ENCODE results near the gene DNM3.

The DNM3 gene

GRCh38 chr1:172144445-172145061, 303.3 kb downstream of the DNM3 start:
- peaks cover 42% of the 10 kb centered on the region for H3K4me1 ChIP-seq (ENCODE audit: control insufficient read depth, insufficient read depth, low read length)
- peak; percentile 99 for DNase-seq (ENCODE audit: low read depth)
- H3K4me3 ChIP-seq (ENCODE audit: low read length) = peak overlapping the region; percentile 93

DNA sequence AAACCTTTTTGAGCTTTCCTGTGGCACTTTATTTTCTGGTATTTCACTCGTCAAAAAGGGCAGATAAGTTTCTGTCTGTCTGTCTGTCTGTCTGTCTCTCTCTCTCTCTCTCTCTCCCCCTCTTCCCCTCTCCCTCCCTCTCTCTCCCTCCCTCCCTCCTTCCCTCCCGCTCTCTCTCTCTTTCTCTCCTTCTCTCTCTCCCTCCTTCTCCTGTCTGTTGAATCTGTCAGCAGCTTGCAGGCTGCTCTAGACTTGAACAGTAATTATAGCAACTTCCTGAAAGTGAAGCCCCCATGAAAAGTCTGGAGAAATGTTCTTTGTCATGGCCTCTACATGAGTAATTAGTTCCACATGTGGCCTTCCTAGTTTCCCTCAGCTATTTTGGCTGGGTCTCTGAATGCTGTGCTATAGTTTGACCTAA, 303.9 kb downstream of the DNM3 start:
- H3K4me3 ChIP-seq (ENCODE audit: low read length) = peak overlapping the region; percentile 93
- peak; percentile 91 for DNase-seq (ENCODE audit: low read depth)
- peak overlapping the region; percentile 97 for H3K9ac ChIP-seq (ENCODE audit: low read length)
- peaks cover 42% of the 10 kb centered on the region for H3K4me1 ChIP-seq (ENCODE audit: control insufficient read depth, insufficient read depth, low read length)
- no peaks in the 10 kb centered on the region for H3K9me3 ChIP-seq (ENCODE audit: control insufficient read depth, low read length)
- no peaks in the 10 kb centered on the region for H3K27me3 ChIP-seq (replicated peaks; ENCODE audit: control insufficient read depth, insufficient read depth, low read length)
- peaks cover 20% of the 10 kb centered on the region for H3K36me3 ChIP-seq (ENCODE audit: control insufficient read depth, insufficient read depth, low read length, severe bottlenecking)

More at GRCh38 chr1:172144445-172145061, 303.3 kb downstream of the DNM3 start:
- Histone ChIP-seq H3K9ac (ENCODE audit: low read length) (peak overlapping the region; percentile 97), H3K9me3 (ENCODE audit: control insufficient read depth, low read length) (no peaks in the 10 kb centered on the region), H3K36me3 (ENCODE audit: control insufficient read depth, insufficient read depth, low read length, severe bottlenecking) (peaks cover 27% of the 10 kb centered on the region), H3K27me3 (replicated peaks; ENCODE audit: control insufficient read depth, insufficient read depth, low read length) (no peaks in the 10 kb centered on the region)

DNA sequence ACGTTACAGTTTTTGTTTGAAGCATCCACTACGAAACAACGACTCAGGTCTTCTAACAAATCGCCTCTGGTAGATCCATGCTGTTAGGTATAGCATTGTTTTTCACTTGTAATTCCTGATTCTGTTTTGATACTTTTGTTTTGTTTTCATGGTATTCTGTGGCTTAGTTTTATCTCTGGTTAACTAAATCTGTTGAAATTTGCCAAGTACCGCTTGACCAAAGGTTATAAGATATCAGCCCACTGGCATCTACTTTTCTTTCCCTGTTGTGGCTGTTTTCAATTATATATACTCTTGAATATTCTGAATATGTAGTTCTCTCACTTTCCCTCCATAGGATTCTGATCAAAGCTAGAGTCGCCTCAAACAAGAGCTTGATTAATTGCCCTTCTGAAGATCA, 304.4 kb downstream of the DNM3 start:
- DNase-seq (ENCODE audit: low read depth) = no peak
- Histone ChIP-seq H3K27me3 (replicated peaks; ENCODE audit: control insufficient read depth, insufficient read depth, low read length) (no peaks in the 10 kb centered on the region), H3K9ac (ENCODE audit: low read length) (peak overlapping the region; percentile 97), H3K36me3 (ENCODE audit: control insufficient read depth, insufficient read depth, low read length, severe bottlenecking) (peaks cover 16% of the 10 kb centered on the region), H3K9me3 (ENCODE audit: control insufficient read depth, low read length) (no peaks in the 10 kb centered on the region), H3K4me3 (ENCODE audit: low read length) (peak overlapping the region; percentile 93), H3K4me1 (ENCODE audit: control insufficient read depth, insufficient read depth, low read length) (peaks cover 42% of the 10 kb centered on the region)

DNA sequence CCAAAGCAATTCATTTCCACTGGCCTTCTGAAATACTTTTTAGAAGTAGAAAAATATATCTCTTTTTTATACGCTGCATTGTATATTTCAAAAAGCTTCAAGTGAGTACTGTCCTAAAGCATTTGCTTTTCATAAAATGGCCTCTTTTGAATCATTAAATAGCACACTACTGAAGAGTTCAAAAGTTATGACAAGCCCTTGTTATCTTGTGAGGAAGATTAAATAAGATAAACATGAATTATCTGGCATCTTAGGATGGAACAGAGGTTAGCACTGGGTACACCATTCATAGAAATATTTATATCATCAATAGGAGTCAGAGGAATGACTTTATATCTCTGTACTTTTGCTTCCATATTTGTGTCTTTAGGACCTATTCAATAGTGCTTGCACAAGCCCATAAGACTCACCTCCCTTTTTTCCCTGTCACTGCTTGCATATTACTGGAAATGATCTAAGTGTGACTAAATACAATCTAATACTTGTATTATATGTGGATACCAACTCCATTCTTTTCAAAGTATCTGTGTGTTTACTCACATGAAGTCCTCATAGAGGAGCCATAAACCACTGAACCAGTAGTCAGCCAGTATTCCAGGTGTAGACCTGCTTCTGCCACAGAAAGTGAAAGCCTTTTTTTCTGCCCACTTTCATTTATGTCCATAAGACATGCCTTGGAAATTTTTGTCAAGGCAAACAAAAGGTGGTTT, 305.0 kb downstream of the DNM3 start:
- H3K9me3 ChIP-seq (ENCODE audit: control insufficient read depth, low read length) = no peaks in the 10 kb centered on the region
- peak overlapping the region; percentile 97 for H3K9ac ChIP-seq (ENCODE audit: low read length)
- peaks cover 11% of the 10 kb centered on the region for H3K36me3 ChIP-seq (ENCODE audit: control insufficient read depth, insufficient read depth, low read length, severe bottlenecking)
- H3K4me1 ChIP-seq (ENCODE audit: control insufficient read depth, insufficient read depth, low read length) = peaks cover 42% of the 10 kb centered on the region
- H3K4me3 ChIP-seq (ENCODE audit: low read length) = peak overlapping the region; percentile 93
- DNase-seq (ENCODE audit: low read depth) = peak; percentile 27
- no peaks in the 10 kb centered on the region for H3K27me3 ChIP-seq (replicated peaks; ENCODE audit: control insufficient read depth, insufficient read depth, low read length)

DNA sequence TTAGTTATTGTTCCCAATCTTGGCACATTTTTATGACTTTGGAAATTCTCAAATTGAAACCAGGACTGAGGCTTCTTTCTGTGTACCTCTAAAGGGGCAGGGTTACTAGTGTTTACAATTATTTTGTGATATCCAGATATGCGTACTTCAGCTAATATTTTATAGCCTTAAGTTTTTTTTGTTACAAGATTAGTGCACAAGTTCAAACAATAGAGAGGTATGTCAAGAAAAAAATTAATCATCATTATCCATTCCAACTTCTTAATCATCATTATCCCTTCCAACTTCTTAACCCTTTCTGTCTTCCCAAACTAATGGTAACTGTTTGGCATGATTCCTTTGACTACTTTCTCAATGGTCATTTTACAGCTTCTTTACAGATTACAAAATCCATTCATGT, 306.2 kb downstream of the DNM3 start:
- Histone ChIP-seq H3K9me3 (ENCODE audit: control insufficient read depth, low read length) (no peaks in the 10 kb centered on the region), H3K4me3 (ENCODE audit: low read length) (no peak overlapping the region), H3K4me1 (ENCODE audit: control insufficient read depth, insufficient read depth, low read length) (peaks cover 42% of the 10 kb centered on the region), H3K27me3 (replicated peaks; ENCODE audit: control insufficient read depth, insufficient read depth, low read length) (no peaks in the 10 kb centered on the region), H3K36me3 (ENCODE audit: control insufficient read depth, insufficient read depth, low read length, severe bottlenecking) (peaks cover under 1% of the 10 kb centered on the region), H3K9ac (ENCODE audit: low read length) (no peak overlapping the region)
- DNase-seq (ENCODE audit: low read depth) = no peak

DNA sequence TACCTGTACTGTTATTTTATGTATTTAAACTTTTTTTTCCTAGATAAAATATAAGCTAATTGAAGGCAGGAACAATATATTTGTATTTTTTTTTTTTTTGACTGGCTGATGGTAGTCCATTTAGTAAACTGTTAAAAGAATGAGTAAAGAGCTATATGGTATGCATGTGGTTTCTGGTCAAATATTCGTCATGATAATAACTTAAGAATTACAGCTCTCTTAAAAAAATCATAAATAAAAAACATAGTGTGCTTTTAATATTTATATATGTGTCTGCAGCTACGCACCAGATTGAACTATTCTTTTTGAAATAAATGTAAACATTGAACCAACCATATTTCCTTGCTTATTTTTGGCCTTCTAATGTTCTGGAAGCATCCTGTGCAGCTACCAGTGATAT, 306.9 kb downstream of the DNM3 start:
- no peak overlapping the region for H3K4me3 ChIP-seq (ENCODE audit: low read length)
- peaks cover 42% of the 10 kb centered on the region for H3K4me1 ChIP-seq (ENCODE audit: control insufficient read depth, insufficient read depth, low read length)

GRCh38 chr1:172148707-172149106, 307.4 kb downstream of the DNM3 start:
- H3K36me3 ChIP-seq (ENCODE audit: control insufficient read depth, insufficient read depth, low read length, severe bottlenecking) = no peaks in the 10 kb centered on the region
- no peaks in the 10 kb centered on the region for H3K27me3 ChIP-seq (replicated peaks; ENCODE audit: control insufficient read depth, insufficient read depth, low read length)
- peak overlapping the region; percentile 20 for H3K4me3 ChIP-seq (ENCODE audit: low read length)
- no peaks in the 10 kb centered on the region for H3K9me3 ChIP-seq (ENCODE audit: control insufficient read depth, low read length)
- DNase-seq (ENCODE audit: low read depth) = no peak
- H3K9ac ChIP-seq (ENCODE audit: low read length) = peak overlapping the region; percentile 35
- H3K4me1 ChIP-seq (ENCODE audit: control insufficient read depth, insufficient read depth, low read length) = peaks cover 42% of the 10 kb centered on the region

More for the DNA sequence above, 306.9 kb downstream of the DNM3 start:
- DNase-seq (ENCODE audit: low read depth) = no peak
- H3K27me3 ChIP-seq (replicated peaks; ENCODE audit: control insufficient read depth, insufficient read depth, low read length) = no peaks in the 10 kb centered on the region
- no peaks in the 10 kb centered on the region for H3K36me3 ChIP-seq (ENCODE audit: control insufficient read depth, insufficient read depth, low read length, severe bottlenecking)
- no peaks in the 10 kb centered on the region for H3K9me3 ChIP-seq (ENCODE audit: control insufficient read depth, low read length)
- peak overlapping the region; percentile 35 for H3K9ac ChIP-seq (ENCODE audit: low read length)

- H3K27me3 ChIP-seq (replicated peaks; ENCODE audit: control insufficient read depth, insufficient read depth, low read length) = no peaks in the 10 kb centered on the region
- H3K36me3 ChIP-seq (ENCODE audit: control insufficient read depth, insufficient read depth, low read length, severe bottlenecking) = no peaks in the 10 kb centered on the region
- H3K4me3 ChIP-seq (ENCODE audit: low read length) = peak overlapping the region; percentile 20
- DNase-seq (ENCODE audit: low read depth) = peak; percentile 42
- H3K9me3 ChIP-seq (ENCODE audit: control insufficient read depth, low read length) = no peaks in the 10 kb centered on the region
- H3K9ac ChIP-seq (ENCODE audit: low read length) = peak overlapping the region; percentile 35
- peaks cover 47% of the 10 kb centered on the region for H3K4me1 ChIP-seq (ENCODE audit: control insufficient read depth, insufficient read depth, low read length)
Observed at GRCh38 chr1:172149346-172149745, 308.0 kb downstream of the DNM3 start.

DNA sequence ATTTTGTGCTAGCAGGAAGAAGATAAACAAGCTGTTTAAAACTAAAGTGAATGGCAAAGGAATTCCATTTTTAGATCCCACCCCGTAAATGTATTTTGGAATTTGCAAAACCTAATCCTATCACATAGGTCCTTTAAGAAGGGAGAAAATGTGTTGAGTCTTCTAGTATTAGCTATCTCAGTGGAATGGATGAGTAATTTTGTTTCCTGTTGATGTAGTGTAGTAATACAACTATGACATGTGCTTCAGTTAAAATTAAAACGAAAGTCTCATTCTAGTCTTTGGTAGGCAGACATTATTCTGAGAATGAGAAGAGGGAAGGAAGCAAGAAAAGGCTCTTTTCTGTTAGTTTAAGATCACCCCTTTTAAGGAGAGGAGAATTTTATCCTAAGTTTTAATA, 313.3 kb downstream of the DNM3 start:
- Histone ChIP-seq H3K27me3 (replicated peaks; ENCODE audit: control insufficient read depth, insufficient read depth, low read length) (no peaks in the 10 kb centered on the region), H3K9ac (ENCODE audit: low read length) (peak overlapping the region; percentile 76), H3K4me1 (ENCODE audit: control insufficient read depth, insufficient read depth, low read length) (peaks cover 26% of the 10 kb centered on the region), H3K4me3 (ENCODE audit: low read length) (peak overlapping the region; percentile 67), H3K9me3 (ENCODE audit: control insufficient read depth, low read length) (no peaks in the 10 kb centered on the region), H3K36me3 (ENCODE audit: control insufficient read depth, insufficient read depth, low read length, severe bottlenecking) (no peaks in the 10 kb centered on the region)
- DNase-seq (ENCODE audit: low read depth) = peak; percentile 76

GRCh38 chr1:172155766-172156165, 314.5 kb downstream of the DNM3 start:
- no peaks in the 10 kb centered on the region for H3K36me3 ChIP-seq (ENCODE audit: control insufficient read depth, insufficient read depth, low read length, severe bottlenecking)
- no peak overlapping the region for H3K9ac ChIP-seq (ENCODE audit: low read length)
- H3K27me3 ChIP-seq (replicated peaks; ENCODE audit: control insufficient read depth, insufficient read depth, low read length) = no peaks in the 10 kb centered on the region
- DNase-seq (ENCODE audit: low read depth) = no peak
- H3K4me1 ChIP-seq (ENCODE audit: control insufficient read depth, insufficient read depth, low read length) = peaks cover 19% of the 10 kb centered on the region
- H3K9me3 ChIP-seq (ENCODE audit: control insufficient read depth, low read length) = no peaks in the 10 kb centered on the region
- H3K4me3 ChIP-seq (ENCODE audit: low read length) = no peak overlapping the region

GRCh38 chr1:172162236-172162635, 320.9 kb downstream of the DNM3 start:
- no peak for DNase-seq (ENCODE audit: low read depth)
- Histone ChIP-seq H3K9me3 (ENCODE audit: control insufficient read depth, low read length) (no peaks in the 10 kb centered on the region), H3K4me1 (ENCODE audit: control insufficient read depth, insufficient read depth, low read length) (peaks cover 2% of the 10 kb centered on the region), H3K27me3 (replicated peaks; ENCODE audit: control insufficient read depth, insufficient read depth, low read length) (no peaks in the 10 kb centered on the region), H3K36me3 (ENCODE audit: control insufficient read depth, insufficient read depth, low read length, severe bottlenecking) (no peaks in the 10 kb centered on the region), H3K4me3 (ENCODE audit: low read length) (no peak overlapping the region), H3K9ac (ENCODE audit: low read length) (no peak overlapping the region)

All from adipocyte (in vitro differentiated cells).